Spleen (tissue), 11 donors: ENCODE data around the gene IQGAP2. TPM values are rescaled to one million over a fixed set of nuclear protein-coding genes. Genes with fewer than 3 reads are reported as not detected.

Experiments
- DNase-seq: peaks from one replicate; pipeline ENCODE4 v3.0.0-alpha.2; 2020
- H3K27ac ChIP-seq, 8 donors: fragments of 200-600 bp; sonication (generic) in 7 of 8; 1 replicate in 4 of 8; 2 replicates in 4 of 8; pipeline versions ENCODE4 v1.5.0 to v1.8.0; 2016 to 2021; ENCODE audit warnings: inconsistent platforms in 4 of 8, mild to moderate bottlenecking in 4 of 8, moderate library complexity in 1 of 8
- H3K27me3 ChIP-seq, 7 donors: fragments of 200-600 bp; sonication (generic) in 6 of 7; replicated peaks in 1 of 7; 1 replicate in 4 of 7; 2 replicates in 3 of 7; pipeline versions ENCODE4 v1.5.0 to v1.8.0; 2016 to 2021; ENCODE audit warnings: inconsistent platforms in 3 of 7, mild to moderate bottlenecking in 1 of 7
- H3K36me3 ChIP-seq, 6 donors: fragments of 200-600 bp; sonication (generic) in 5 of 6; 1 replicate in 4 of 6; 2 replicates in 2 of 6; pipeline versions ENCODE4 v1.5.0 to v1.8.0; 2016 to 2021; ENCODE audit warnings: inconsistent platforms in 2 of 6
- H3K4me1 ChIP-seq, 6 donors: fragments of 200-600 bp; sonication (generic) in 5 of 6; 1 replicate in 3 of 6; 2 replicates in 3 of 6; pipeline versions ENCODE4 v1.5.0 to v1.8.0; 2016 to 2021; ENCODE audit warnings: inconsistent platforms in 3 of 6
- H3K4me3 ChIP-seq, 8 donors: fragments of 200-600 bp; sonication (generic) in 7 of 8; 1 replicate in 4 of 8; 2 replicates in 4 of 8; pipeline versions ENCODE4 v1.5.0 to v1.8.0; 2016 to 2021; ENCODE audit warnings: inconsistent platforms in 4 of 8, mild to moderate bottlenecking in 4 of 8, moderate library complexity in 2 of 8
- H3K9me3 ChIP-seq, 8 donors: fragments of 200-600 bp; sonication (generic) in 7 of 8; 1 replicate in 4 of 8; 2 replicates in 4 of 8; pipeline versions ENCODE4 v1.5.0 to v1.8.0; 2016 to 2021; ENCODE audit warnings: inconsistent platforms in 4 of 8
- CTCF ChIP-seq, 11 experiments: fragments of 200-600 bp in 7 of 11; fragments of 450-650 bp in 4 of 11; sonication (generic) in 4 of 11; IDR thresholded peaks in 8 of 11; conservative IDR thresholded peaks in 3 of 11; 1 replicate in 7 of 11; 2 replicates in 4 of 11; pipeline versions ENCODE4 v1.4.0 to v1.8.0; 2016 to 2021; ENCODE audit warnings: antibody characterized with exemption in 11 of 11, inconsistent platforms in 4 of 11, mild to moderate bottlenecking in 1 of 11
- POLR2A ChIP-seq, 3 donors: fragments of 450-650 bp; IDR thresholded peaks; one replicate each; pipeline ENCODE4 v1.5.1; 2017; ENCODE audit warnings: antibody characterized with exemption in 3 of 3, mild to moderate bottlenecking in 1 of 3
- POLR2AphosphoS5 ChIP-seq, 3 donors: sonication (generic); formaldehyde crosslinking; IDR thresholded peaks; one replicate each; pipeline ENCODE4 v1.5.1; 2017; ENCODE audit warnings: antibody characterized with exemption in 3 of 3
- WGBS, 5 donors: extraction: QIAGEN DNeasy Blood & Tissue Kit in 3 of 5; methylation state at CpG; one replicate each; pipeline versions ENCODE4 v1.1.5 to v1.1.7; 2013 to 2018; 5-methylcytosine and 5-hydroxymethylcytosine counted together
- intact Hi-C: fragments of 100-400 bp; cut with DNase I; formaldehyde crosslinking; loops from one replicate; pipeline ENCODE4 v1.15.0; 2023; ENCODE audit warnings: low total_unique reads
- polyA plus RNA-seq, 3 donors: library from polyadenylated mRNA; stranded (reverse); fragments of 200-250 nt; gene quantifications; one replicate each; pipeline ENCODE4 v1.2.1, GENCODE V29; 2013
- total RNA-seq, 7 donors: library from RNA; depleted of rRNA in 3 of 7; stranded (reverse); fragments of >200 nt in 3 of 7; fragmentation: NEBNext Ultra II Directional in 4 of 7; extraction: Animal tissue kit (Norgen Biotek cat#: 25700) in 4 of 7; gene quantifications; one replicate each; pipeline versions ENCODE4 v1.1.0 to v1.2.1, GENCODE V29; 2016 to 2021
- donor health status: healthy with polysubstance abuse.
- donor health status: DM: no; HTN: no; CAD: no; lungs with moderate emphysema.
- donor health status: DM: no; HTN: no; CAD: no.
- donor health status: Bipolar disorder and iron deficiency.
- donor health status: healthy.
- donor health status: DM: no; HTN: no; CAD: no.
- donor health status: DM: yes; HTN: yes; CAD: no.

IQGAP2 gene
- total and polyA plus RNA-seq, 10 donors, result 9.3 to 83.6 (median 52.8) TPM

DNA sequence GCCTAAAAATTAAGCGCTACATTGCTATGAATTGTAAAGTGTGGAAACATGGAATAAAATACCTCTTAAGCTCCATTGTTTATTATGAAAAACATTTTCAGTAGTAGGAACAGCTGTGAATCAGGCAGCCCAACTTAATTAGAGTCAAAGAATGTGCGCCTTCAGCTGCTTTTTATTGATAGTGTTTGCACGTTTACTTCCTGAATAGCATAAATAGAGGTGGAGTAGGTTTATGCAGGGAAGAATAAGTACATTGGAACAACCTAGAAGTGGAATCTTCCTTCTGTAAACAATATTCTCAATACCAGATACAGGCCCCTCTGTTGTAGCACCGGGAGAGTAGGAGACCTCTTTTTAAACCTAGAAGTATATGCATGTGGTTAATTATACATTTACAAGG, 79.9 kb downstream of the IQGAP2 start:
- H3K4me3 ChIP-seq, result no peak overlapping the region
- peaks cover 0 to 24% (median 5%) of the 10 kb centered on the region in 6 donors for H3K4me1 ChIP-seq
- H3K27me3 ChIP-seq, result no peaks in the 10 kb centered on the region
- DNase-seq, result no peak
- H3K36me3 ChIP-seq, result no peaks in the 10 kb centered on the region
- no peak for TF ChIP-seq CTCF (IDR thresholded peaks at IDR 0.05 in 8 of 11, conservative IDR thresholded peaks at IDR 0.05 in 3 of 11)
- TF ChIP-seq POLR2AphosphoS5 (IDR thresholded peaks at IDR 0.05), result no peak
- no peak for TF ChIP-seq POLR2A (IDR thresholded peaks at IDR 0.05)
- intact Hi-C loops, result no loop called here
- WGBS, 5 donors, result 78 to 89% (median 81%) methylated on average over 4 of the region's 4 CpGs
- H3K9me3 ChIP-seq, result no peaks in the 10 kb centered on the region
- no peak overlapping the region for H3K27ac ChIP-seq

DNA sequence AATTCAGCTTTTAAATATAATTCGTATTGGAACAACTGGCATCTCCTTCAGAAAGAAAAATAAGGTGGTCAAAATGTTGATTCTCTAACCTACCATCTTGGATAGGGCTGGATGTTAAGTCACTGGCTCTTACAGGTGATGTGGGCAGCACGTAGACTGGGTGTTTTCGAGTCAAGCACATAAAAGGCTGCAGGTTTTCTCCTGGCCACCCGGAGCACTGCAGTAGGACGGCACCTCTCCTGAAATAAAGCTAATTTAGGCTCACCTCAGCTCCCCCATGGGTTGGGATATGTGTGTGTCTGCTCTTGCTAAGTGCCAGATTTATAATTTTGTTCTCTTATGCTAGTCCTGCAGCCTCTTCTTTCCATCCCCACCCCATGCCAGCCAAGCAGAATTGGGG, 80.3 kb downstream of the IQGAP2 start:
- no peak for DNase-seq
- Histone ChIP-seq H3K4me3 (no peak overlapping the region), H3K4me1 (peaks cover 0 to 24% (median 5%) of the 10 kb centered on the region in 6 donors), H3K27ac (no peak overlapping the region), H3K27me3 (no peaks in the 10 kb centered on the region), H3K36me3 (no peaks in the 10 kb centered on the region), H3K9me3 (no peaks in the 10 kb centered on the region)
- TF ChIP-seq POLR2A (IDR thresholded peaks at IDR 0.05), result no peak
- TF ChIP-seq CTCF (IDR thresholded peaks at IDR 0.05 in 8 of 11, conservative IDR thresholded peaks at IDR 0.05 in 3 of 11), result no peak
- TF ChIP-seq POLR2AphosphoS5 (IDR thresholded peaks at IDR 0.05), result no peak
- intact Hi-C loops, result no loop called here
- WGBS, 5 donors, result 80 to 92% (median 85%) methylated on average over 5 of the region's 5 CpGs

- intact Hi-C loops, result no loop called here
- TF ChIP-seq POLR2A (IDR thresholded peaks at IDR 0.05) (no peak), POLR2AphosphoS5 (IDR thresholded peaks at IDR 0.05) (no peak), CTCF (IDR thresholded peaks at IDR 0.05 in 8 of 11, conservative IDR thresholded peaks at IDR 0.05 in 3 of 11) (no peak)
Observed at GRCh38 chr5:76483881-76484280, 80.8 kb downstream of the IQGAP2 start.

GRCh38 chr5:76485511-76485910, 82.4 kb downstream of the IQGAP2 start:
- Histone ChIP-seq H3K27me3 (no peaks in the 10 kb centered on the region), H3K4me1 (peaks cover 0 to 11% (median 0%) of the 10 kb centered on the region in 6 donors), H3K36me3 (no peaks in the 10 kb centered on the region), H3K27ac (no peak overlapping the region), H3K4me3 (no peak overlapping the region), H3K9me3 (no peaks in the 10 kb centered on the region)
- intact Hi-C loops, result no loop called here
- DNase-seq, result no peak
- no peak for TF ChIP-seq POLR2A (IDR thresholded peaks at IDR 0.05)
- no peak for TF ChIP-seq CTCF (IDR thresholded peaks at IDR 0.05 in 8 of 11, conservative IDR thresholded peaks at IDR 0.05 in 3 of 11)
- TF ChIP-seq POLR2AphosphoS5 (IDR thresholded peaks at IDR 0.05), result no peak

More at GRCh38 chr5:76483881-76484280, 80.8 kb downstream of the IQGAP2 start:
- no peaks in the 10 kb centered on the region for H3K36me3 ChIP-seq
- peaks cover 0 to 24% (median 5%) of the 10 kb centered on the region in 6 donors for H3K4me1 ChIP-seq
- no peaks in the 10 kb centered on the region for H3K27me3 ChIP-seq
- no peak overlapping the region for H3K4me3 ChIP-seq
- 81 to 83% (median 81%) methylated on average over 4 of the region's 4 CpGs for WGBS, 5 donors
- no peak overlapping the region for H3K27ac ChIP-seq
- H3K9me3 ChIP-seq, result no peaks in the 10 kb centered on the region
- no peak for DNase-seq
